Measurements from ENCODE around the gene SERPING1. TPM values are rescaled to one million over a fixed set of nuclear protein-coding genes. Genes with fewer than 3 reads are reported as not detected.

The SERPING1 gene
- total RNA-seq, 4 donors from 2014 or later = 90.0 to 171 (median 106) TPM

- DNase-seq = no peak
- in situ Hi-C loops (cut with MboI; ENCODE audit: low sequenced_read_pairs in 4 of 4) = no loop called here
Measured at GRCh38 chr11:57615308-57615707, 17.8 kb downstream of the SERPING1 start.

GRCh38 chr11:57616595-57616994, 19.1 kb downstream of the SERPING1 start:
- DNase-seq (no peak), ATAC-seq (no peak)
- TF ChIP-seq POLR2A (IDR thresholded peaks at IDR 0.05) (no peak), CTCF (IDR thresholded peaks at IDR 0.05 in 4 of 5, conservative IDR thresholded peaks at IDR 0.05 in 1 of 5) (no peak)
- Histone ChIP-seq H3K27ac (no peak overlapping the region), H3K4me3 (no peak overlapping the region), H3K36me3 (peaks cover 0 to 11% of the 10 kb centered on the region in 2 donors), H3K4me1 (no peaks in the 10 kb centered on the region), H3K27me3 (no peaks in the 10 kb centered on the region), H3K9me3 (no peaks in the 10 kb centered on the region)
- intact Hi-C loops (cut with DNase I; ENCODE audit: low total_unique reads) (no loop called here), in situ Hi-C loops (cut with MboI; ENCODE audit: low sequenced_read_pairs in 4 of 4) (no loop called here)

More at GRCh38 chr11:57615308-57615707, 17.8 kb downstream of the SERPING1 start:
- Histone ChIP-seq H3K27ac (no peak overlapping the region), H3K4me1 (no peaks in the 10 kb centered on the region), H3K27me3 (no peaks in the 10 kb centered on the region), H3K36me3 (peaks cover 0 to 12% of the 10 kb centered on the region in 2 donors), H3K4me3 (no peak overlapping the region), H3K9me3 (no peaks in the 10 kb centered on the region)
- TF ChIP-seq CTCF (IDR thresholded peaks at IDR 0.05 in 4 of 5, conservative IDR thresholded peaks at IDR 0.05 in 1 of 5) (no peak), POLR2A (IDR thresholded peaks at IDR 0.05) (no peak)
- no peak for ATAC-seq
- intact Hi-C loops (cut with DNase I; ENCODE audit: low total_unique reads) = no loop called here

GRCh38 chr11:57618438-57618837, 21.0 kb downstream of the SERPING1 start:
- Histone ChIP-seq H3K9me3 (no peaks in the 10 kb centered on the region), H3K4me3 (no peak overlapping the region), H3K27me3 (no peaks in the 10 kb centered on the region), H3K4me1 (no peaks in the 10 kb centered on the region), H3K27ac (no peak overlapping the region), H3K36me3 (peaks cover 0 to 4% of the 10 kb centered on the region in 2 donors)
- intact Hi-C loops (cut with DNase I; ENCODE audit: low total_unique reads) (no loop called here), in situ Hi-C loops (cut with MboI; ENCODE audit: low sequenced_read_pairs in 4 of 4) (no loop called here)
- TF ChIP-seq POLR2A (IDR thresholded peaks at IDR 0.05) = no peak
- ATAC-seq (no peak), DNase-seq (no peak)

- Histone ChIP-seq H3K27me3 (no peaks in the 10 kb centered on the region), H3K9me3 (no peaks in the 10 kb centered on the region), H3K4me3 (no peak overlapping the region), H3K27ac (no peak overlapping the region), H3K36me3 (no peaks in the 10 kb centered on the region), H3K4me1 (no peaks in the 10 kb centered on the region)
- intact Hi-C loops (cut with DNase I; ENCODE audit: low total_unique reads) = no loop called here
- ATAC-seq (no peak), DNase-seq (no peak)
- in situ Hi-C loops (cut with MboI; ENCODE audit: low sequenced_read_pairs in 4 of 4) = no loop called here
- TF ChIP-seq CTCF (IDR thresholded peaks at IDR 0.05 in 4 of 5, conservative IDR thresholded peaks at IDR 0.05 in 1 of 5) (no peak), POLR2A (IDR thresholded peaks at IDR 0.05) (no peak)
Measured at GRCh38 chr11:57619331-57619730, 21.8 kb downstream of the SERPING1 start.

- Histone ChIP-seq H3K9me3 (no peaks in the 10 kb centered on the region), H3K36me3 (no peaks in the 10 kb centered on the region), H3K27ac (no peak overlapping the region), H3K4me1 (no peaks in the 10 kb centered on the region), H3K4me3 (no peak overlapping the region), H3K27me3 (no peaks in the 10 kb centered on the region)
- no peak for TF ChIP-seq CTCF (IDR thresholded peaks at IDR 0.05 in 4 of 5, conservative IDR thresholded peaks at IDR 0.05 in 1 of 5)
- TF ChIP-seq POLR2A (IDR thresholded peaks at IDR 0.05) = no peak
- intact Hi-C loops (cut with DNase I; ENCODE audit: low total_unique reads) (no loop called here), in situ Hi-C loops (cut with MboI; ENCODE audit: low sequenced_read_pairs in 4 of 4) (no loop called here)
- ATAC-seq = no peak
- no peak for DNase-seq
Measured at GRCh38 chr11:57620467-57620866, 23.0 kb downstream of the SERPING1 start.
